BJ (cell line): ENCODE measurements around the gene ZDHHC12. TPM values are rescaled to one million over a fixed set of nuclear protein-coding genes. Genes with fewer than 3 reads are reported as not detected.

ENCODE experiments used
- CTCF ChIA-PET: fragments of 350-600 bp; formaldehyde crosslinking; extraction: SDS; loops from one replicate; lab custom pipeline; 2021; ENCODE audit warnings: antibody characterized with exemption, inconsistent platforms; lab: Yijun Ruan, JAX
- POLR2A ChIA-PET: fragments of 300-600 bp; sonication (Branson Sonifier 250); formaldehyde crosslinking; extraction: SDS; loops from one replicate; lab custom pipeline; 2021; ENCODE audit warnings: antibody characterized with exemption; lab: Charles Lee
- DNase-seq: peaks from one replicate; pipeline ENCODE4 v3.0.0-alpha.2; 2011; ENCODE audit warnings: low read depth
- H3K27me3 ChIP-seq: 2 replicates; pipeline ENCODE4 v1.6.0; 2011; ENCODE audit warnings: low read length; ENCODE audit not compliant: control insufficient read depth, insufficient read depth
- H3K36me3 ChIP-seq: 2 replicates; pipeline ENCODE4 v1.5.1; 2011; ENCODE audit warnings: low read length; ENCODE audit not compliant: control insufficient read depth, insufficient read depth
- H3K4me3 ChIP-seq: 2 replicates; pipeline ENCODE4 v1.5.1; 2011; ENCODE audit warnings: low read depth, mild to moderate bottlenecking, control low read depth, low read length
- CTCF ChIP-seq: IDR thresholded peaks from 2 replicates; pipeline ENCODE4 v1.5.1; 2011; ENCODE audit warnings: low read depth, mild to moderate bottlenecking, control low read depth, inconsistent platforms, low read length, moderate library complexity; ENCODE audit not compliant: insufficient read depth
- polyA plus RNA-seq: library from polyadenylated mRNA; depleted of rRNA; stranded (reverse); fragments of >200 nt; gene quantifications from 2 replicates; pipeline ENCODE4 v1.2.3, GENCODE V29; 2011

ZDHHC12 gene
- polyA plus RNA-seq, 1 experiment = 60.0 TPM

GRCh38 chr9:128690684-128691034 lies 33.3 kb downstream of the ZDHHC12 start:
- POLR2A ChIA-PET = no interaction called here
- CTCF ChIA-PET = interaction anchor here (6.3 kb wide), 1 partner anchor 10 kb away, joined by 41 read pairs; the partner anchor contains the start of gene PKN3
- TF ChIP-seq CTCF = no peak

GRCh38 chr9:128689820-128690683 lies 33.9 kb downstream of the ZDHHC12 start:
- CTCF ChIA-PET = interaction anchor here (6.3 kb wide), 1 partner anchor 11 kb away, joined by 41 read pairs; the partner anchor contains the start of gene PKN3
- Histone ChIP-seq H3K36me3 (peaks cover 4% of the 10 kb centered on the region), H3K4me3 (peak overlapping the region; percentile 90), H3K27me3 (no peaks in the 10 kb centered on the region)
- TF ChIP-seq CTCF = no peak
- no peak for DNase-seq
- POLR2A ChIA-PET = no interaction called here

More at GRCh38 chr9:128690684-128691034, 33.3 kb downstream of the ZDHHC12 start:
- Histone ChIP-seq H3K36me3 (peaks cover 4% of the 10 kb centered on the region), H3K4me3 (peak overlapping the region; percentile 90), H3K27me3 (no peaks in the 10 kb centered on the region)
- no peak for DNase-seq

- ChIA-PET CTCF (interaction anchor here (0.9 to 6.3 kb wide), 3 partner anchors 12 to 54 kb away, joined by 3 to 41 read pairs (median 3); partner anchors contain the start of gene PKN3), POLR2A (no interaction called here)
- H3K36me3 ChIP-seq = peaks cover 3% of the 10 kb centered on the region
- no peak for TF ChIP-seq CTCF
- H3K4me3 ChIP-seq = peak overlapping the region; percentile 90
- H3K27me3 ChIP-seq = no peaks in the 10 kb centered on the region
- DNase-seq = no peak
Observed at GRCh38 chr9:128689293-128689774, 34.6 kb downstream of the ZDHHC12 start.

- DNase-seq = peak; percentile 62
- no peaks in the 10 kb centered on the region for H3K27me3 ChIP-seq
- H3K36me3 ChIP-seq = peaks cover 3% of the 10 kb centered on the region
- CTCF ChIA-PET = interaction anchor here (0.9 to 6.3 kb wide), 3 partner anchors 12 to 53 kb away, joined by 3 to 41 read pairs (median 3); partner anchors contain the start of gene PKN3
- POLR2A ChIA-PET = no interaction called here
- peak within 1 kb of the TSS; percentile 90 for H3K4me3 ChIP-seq
- no peak for TF ChIP-seq CTCF
Observed at GRCh38 chr9:128688501-128689292, 35.2 kb downstream of the ZDHHC12 start, which contains the start of gene SET. TSS of gene SET (plus strand) at chr9:128689222. CDS start at chr9:128689583, 361 bp downstream.
